ENCODE results near the gene ABCA2. TPM values are rescaled to one million over a fixed set of nuclear protein-coding genes. Genes with fewer than 3 reads are reported as not detected.
A peak's percentile ranks its signal among the peaks of the same experiment; 100 is the strongest.

Gene ABCA2
- total and polyA plus RNA-seq, 2 donors, result 11.1 to 30.8 TPM

DNA sequence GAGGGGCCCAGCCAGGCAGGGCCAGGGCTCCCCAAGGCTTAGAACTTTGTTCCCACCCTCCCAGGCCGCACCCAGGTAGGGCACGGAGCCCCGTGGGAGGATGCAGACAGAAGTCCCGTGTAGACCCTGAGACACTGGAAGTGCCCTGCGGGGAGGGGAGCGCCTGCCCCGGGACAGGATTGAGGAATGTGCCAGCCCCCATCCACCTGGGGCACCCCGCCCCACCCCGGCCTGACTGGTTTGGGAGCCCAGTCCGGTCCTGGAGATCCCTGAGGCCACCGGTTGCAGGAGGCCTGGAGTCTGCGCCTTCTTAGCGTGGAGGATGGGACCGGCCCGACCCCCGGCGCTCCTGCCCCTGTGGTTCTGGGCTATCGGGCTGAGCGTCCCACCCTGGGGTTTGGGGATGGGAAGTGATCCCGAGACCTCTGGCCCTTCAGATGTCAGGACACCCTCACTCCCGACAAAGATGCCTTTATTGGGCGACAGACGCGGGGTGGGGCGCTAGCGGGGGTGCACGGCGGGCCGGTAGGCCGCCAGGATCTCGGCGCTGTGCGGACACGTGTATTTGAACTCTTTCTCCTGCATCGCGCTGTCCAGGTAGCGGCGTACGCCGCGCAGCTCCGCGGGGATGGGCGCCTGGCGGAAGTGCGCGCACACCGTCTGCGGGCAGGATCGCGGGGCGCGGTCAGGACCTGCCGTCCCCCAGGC lies 33.7 kb downstream of the ABCA2 start:
- 67% methylated on average over 54 of the region's 54 CpGs for WGBS
- Histone ChIP-seq H3K36me3 (ENCODE audit: insufficient read depth) (no peaks in the 10 kb centered on the region), H3K27ac (ENCODE audit: low read depth) (no peak overlapping the region), H3K4me1 (ENCODE audit: insufficient read depth) (no peaks in the 10 kb centered on the region), H3K4me3 (ENCODE audit: low read depth, low read length) (no peak overlapping the region)
- DNase-seq (ENCODE audit: extremely low spot score), result no peak

DNA sequence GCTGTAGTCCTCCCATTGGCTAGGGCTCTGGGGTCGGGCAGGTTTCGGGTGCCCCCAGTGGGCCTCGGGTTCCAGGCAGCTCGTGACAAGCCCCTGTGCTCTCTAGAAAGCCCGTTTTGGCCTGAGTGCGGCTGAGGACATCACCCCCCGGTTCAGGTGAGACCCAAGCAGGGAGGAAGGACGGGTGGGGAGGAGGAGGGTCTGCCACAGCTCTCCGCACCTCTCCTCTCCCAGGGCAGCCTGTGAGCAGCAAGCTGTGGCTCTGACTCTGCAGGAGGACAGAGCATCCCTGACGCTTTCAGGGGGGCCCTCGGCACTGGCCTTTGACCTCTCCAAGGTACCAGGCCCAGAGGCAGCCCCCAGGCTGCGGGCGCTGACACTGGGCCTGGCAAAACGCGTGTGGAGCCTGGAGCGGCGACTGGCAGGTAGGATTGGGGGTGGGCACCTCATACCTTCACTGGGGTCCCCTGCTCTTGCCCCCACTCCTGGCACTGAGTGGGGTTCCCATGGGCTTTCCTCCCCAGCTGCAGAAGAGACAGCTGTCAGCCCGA lies 35.1 kb downstream of the ABCA2 start:
- Histone ChIP-seq H3K27ac (ENCODE audit: low read depth) (no peak overlapping the region), H3K4me1 (ENCODE audit: insufficient read depth) (no peaks in the 10 kb centered on the region), H3K36me3 (ENCODE audit: insufficient read depth) (no peaks in the 10 kb centered on the region), H3K4me3 (ENCODE audit: low read depth, low read length) (peak overlapping the region; percentile 75)
- no peak for DNase-seq (ENCODE audit: extremely low spot score)
- 43% methylated on average over 18 of the region's 18 CpGs for WGBS

DNA sequence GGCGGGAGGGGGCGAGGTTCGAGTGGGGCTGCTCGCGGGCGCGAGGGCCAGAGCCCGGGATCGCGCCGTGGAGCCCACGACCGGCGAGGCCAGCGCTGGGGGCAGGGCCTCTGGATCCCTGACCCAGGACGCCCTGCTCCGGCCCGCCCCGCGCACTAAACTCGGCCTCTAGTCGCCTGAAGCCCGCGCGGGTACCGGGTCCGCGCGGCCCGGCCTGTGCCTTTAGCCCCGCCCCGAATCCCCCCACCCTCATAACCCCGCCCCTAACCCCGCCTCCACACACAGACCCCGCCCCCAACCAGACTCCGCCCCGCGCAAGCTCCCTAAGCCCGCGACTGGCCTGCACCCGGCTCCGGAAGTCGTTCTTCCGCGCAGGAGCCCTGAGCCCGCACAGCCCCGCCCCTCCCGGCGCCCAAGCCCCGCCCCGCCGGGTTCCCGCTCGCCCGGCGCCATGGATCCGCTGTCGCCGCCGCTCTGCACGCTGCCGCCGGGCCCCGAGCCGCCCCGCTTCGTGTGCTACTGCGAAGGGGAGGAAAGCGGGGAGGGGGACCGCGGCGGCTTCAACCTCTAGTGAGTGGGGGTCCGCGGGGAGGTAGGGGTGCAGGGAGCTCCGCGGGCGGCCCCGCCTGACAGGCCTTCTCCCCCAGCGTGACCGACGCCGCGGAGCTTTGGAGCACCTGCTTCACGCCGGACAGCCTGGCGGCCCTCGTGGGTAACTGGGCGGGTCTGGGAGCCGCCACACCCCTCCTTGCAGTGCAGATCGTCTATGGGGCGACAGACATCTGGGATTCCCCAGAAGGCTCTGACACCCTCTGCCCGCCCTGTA lies 35.8 kb downstream of the ABCA2 start, which contains the start of gene PAXX:
PAXX (plus strand) TSS at position 430 of the 826 bp plus-strand sequence; CDS start at position 452, 22 bp downstream.
- peak within 1 kb of the TSS; percentile 65 for H3K27ac ChIP-seq (ENCODE audit: low read depth)
- no peaks in the 10 kb centered on the region for H3K36me3 ChIP-seq (ENCODE audit: insufficient read depth)
- no peaks in the 10 kb centered on the region for H3K4me1 ChIP-seq (ENCODE audit: insufficient read depth)
- H3K4me3 ChIP-seq (ENCODE audit: low read depth, low read length), result peak within 1 kb of the TSS; percentile 75
- under 1% methylated on average over 92 of the region's 92 CpGs for WGBS
- DNase-seq (ENCODE audit: extremely low spot score), result peak; percentile 68

DNA sequence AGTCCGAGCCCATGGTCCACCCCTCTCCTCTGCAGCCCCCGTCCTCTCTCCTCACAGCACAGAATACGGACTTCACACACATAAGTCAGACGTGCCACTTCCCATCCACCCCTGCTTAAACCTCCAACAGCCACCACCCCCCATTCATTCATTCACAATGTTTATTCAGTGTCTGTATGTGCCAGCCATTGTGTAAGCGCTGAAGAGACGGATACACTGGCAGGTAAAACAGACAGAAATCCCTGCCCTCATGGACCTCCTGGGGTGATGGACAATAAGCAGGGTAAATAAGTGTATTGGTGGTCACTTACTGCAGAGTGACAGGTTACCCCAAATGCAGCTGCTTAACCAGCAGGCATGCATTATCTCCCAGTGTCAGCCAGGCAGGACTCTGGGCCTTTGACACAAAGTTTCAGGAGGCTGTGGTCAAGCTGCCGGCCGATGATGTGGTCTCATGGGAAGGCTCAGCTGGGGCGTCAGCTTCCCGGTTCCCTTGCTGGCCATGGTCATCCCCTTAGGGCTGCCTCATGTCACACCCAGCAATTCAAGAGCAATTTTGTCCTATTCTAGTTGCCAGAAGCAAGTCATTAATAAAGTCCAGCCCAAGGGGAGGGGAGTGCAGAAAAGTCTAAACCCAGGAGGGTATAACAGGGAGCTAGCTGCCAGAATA lies 37.7 kb downstream of the ABCA2 start:
- H3K4me1 ChIP-seq (ENCODE audit: insufficient read depth), result no peaks in the 10 kb centered on the region
- no peaks in the 10 kb centered on the region for H3K36me3 ChIP-seq (ENCODE audit: insufficient read depth)
- 80% methylated on average over 10 of the region's 10 CpGs for WGBS
- no peak overlapping the region for H3K4me3 ChIP-seq (ENCODE audit: low read depth, low read length)
- H3K27ac ChIP-seq (ENCODE audit: low read depth), result no peak overlapping the region
- DNase-seq (ENCODE audit: extremely low spot score), result no peak

DNA sequence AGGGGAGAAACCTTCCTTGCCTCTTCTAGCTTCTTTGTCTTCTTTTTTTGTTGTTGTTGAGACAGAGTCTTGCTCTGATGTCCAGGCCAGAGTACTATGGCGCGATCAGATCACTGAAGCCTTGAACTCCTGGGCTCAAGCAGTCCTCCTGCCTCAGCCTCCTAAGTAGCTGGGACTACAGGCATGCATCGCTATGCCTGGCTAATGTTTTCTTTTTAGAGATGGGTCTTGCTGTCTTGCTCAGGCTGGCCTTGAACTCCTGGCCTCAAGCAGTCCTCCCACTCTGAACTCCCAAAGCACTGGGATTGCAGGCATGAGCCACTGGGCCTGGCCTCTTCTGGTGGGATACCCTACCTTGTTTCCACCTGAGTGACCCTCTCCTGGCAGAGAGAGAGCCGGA lies 39.2 kb downstream of the ABCA2 start:
- DNase-seq (ENCODE audit: extremely low spot score), result no peak
- Histone ChIP-seq H3K36me3 (ENCODE audit: insufficient read depth) (no peaks in the 10 kb centered on the region), H3K4me3 (ENCODE audit: low read depth, low read length) (no peak overlapping the region), H3K27ac (ENCODE audit: low read depth) (no peak overlapping the region), H3K4me1 (ENCODE audit: insufficient read depth) (no peaks in the 10 kb centered on the region)
- 93% methylated on average over 4 of the region's 4 CpGs for WGBS

DNA sequence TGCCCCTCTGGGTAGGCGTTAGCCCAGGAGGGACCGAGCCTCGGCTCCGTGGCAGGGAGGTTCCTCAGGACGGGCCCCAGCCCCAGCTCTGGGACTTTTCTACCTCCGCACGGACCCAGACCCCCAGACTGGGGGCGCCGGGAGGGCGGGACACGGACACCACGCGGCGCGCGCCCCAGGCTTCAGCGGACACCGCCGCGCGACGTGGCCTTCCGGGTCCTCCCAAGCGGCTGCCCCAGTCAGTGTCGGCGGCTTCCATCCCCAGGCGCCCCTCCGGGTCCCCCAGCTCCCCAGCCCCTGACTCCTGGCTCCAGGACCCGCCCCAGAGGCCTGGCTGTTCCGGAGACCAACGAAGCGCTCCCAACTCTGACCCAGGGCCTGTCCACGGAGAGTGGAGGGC lies 42.2 kb downstream of the ABCA2 start:
- 16% methylated on average over 33 of the region's 33 CpGs for WGBS
- Histone ChIP-seq H3K4me3 (ENCODE audit: low read depth, low read length) (no peak overlapping the region), H3K4me1 (ENCODE audit: insufficient read depth) (no peaks in the 10 kb centered on the region), H3K36me3 (ENCODE audit: insufficient read depth) (no peaks in the 10 kb centered on the region), H3K27ac (ENCODE audit: low read depth) (no peak overlapping the region)
- DNase-seq (ENCODE audit: extremely low spot score), result no peak

DNA sequence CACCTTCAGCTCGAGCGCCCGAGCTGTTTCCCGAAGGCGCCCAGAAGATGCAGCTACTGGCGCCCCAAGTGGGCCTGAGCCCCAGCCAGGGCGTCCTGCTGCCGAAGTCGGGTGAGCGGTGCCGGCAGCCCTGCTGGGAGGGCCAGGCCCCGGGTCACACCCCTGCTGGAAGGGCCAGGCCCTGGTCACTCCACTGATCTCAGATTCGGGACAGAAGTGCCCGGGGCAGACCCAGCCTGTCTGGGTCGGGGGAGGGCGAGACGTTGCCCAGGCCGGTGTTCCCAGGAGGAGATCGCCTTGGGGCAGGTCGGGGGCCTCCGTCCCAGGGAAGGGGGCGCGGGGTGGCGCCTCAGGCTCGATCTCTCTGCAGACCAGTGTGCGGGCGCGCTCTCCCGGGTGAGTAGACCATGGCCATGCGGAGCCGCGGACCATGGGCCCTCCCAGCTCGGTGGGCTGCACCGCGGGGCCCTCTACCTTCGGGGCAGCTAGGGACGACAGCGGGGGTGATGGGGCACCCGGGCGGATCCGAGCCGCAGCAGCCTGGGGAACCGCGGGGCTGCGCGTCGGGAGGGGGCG lies 42.9 kb downstream of the ABCA2 start:
- Histone ChIP-seq H3K36me3 (ENCODE audit: insufficient read depth) (no peaks in the 10 kb centered on the region), H3K27ac (ENCODE audit: low read depth) (no peak overlapping the region), H3K4me1 (ENCODE audit: insufficient read depth) (no peaks in the 10 kb centered on the region), H3K4me3 (ENCODE audit: low read depth, low read length) (no peak overlapping the region)
- WGBS, result 10% methylated on average over 48 of the region's 48 CpGs
- DNase-seq (ENCODE audit: extremely low spot score), result no peak

DNA sequence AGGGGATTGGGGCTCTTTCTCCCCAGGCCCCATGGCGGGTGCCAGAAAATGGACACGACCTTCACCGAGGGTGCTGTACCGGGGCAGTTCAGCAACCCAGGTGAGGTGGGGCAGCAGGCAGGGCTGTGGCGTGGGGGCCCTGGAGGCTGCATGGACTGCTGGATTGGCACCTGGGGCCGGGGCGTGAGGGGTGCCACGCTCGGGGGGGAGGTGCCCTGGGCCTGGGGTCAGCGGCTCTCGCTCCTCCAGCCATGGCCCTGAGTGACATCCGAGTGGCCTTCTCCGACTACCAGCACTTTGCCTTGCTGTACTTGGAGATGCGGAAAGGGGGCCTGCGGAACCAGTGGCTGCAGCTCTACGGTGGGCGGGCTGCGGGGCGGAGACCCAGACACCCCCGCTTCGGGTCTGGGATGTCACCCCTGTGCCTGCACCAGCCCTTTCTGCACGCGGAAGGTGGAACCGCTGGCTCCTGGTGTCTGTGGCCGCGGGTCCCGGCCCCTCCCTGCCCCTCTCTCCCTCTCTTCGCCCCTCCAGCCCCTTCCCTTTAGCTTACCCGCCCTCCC lies 43.5 kb downstream of the ABCA2 start:
- no peak overlapping the region for H3K4me3 ChIP-seq (ENCODE audit: low read depth, low read length)
- H3K4me1 ChIP-seq (ENCODE audit: insufficient read depth), result no peaks in the 10 kb centered on the region
- H3K36me3 ChIP-seq (ENCODE audit: insufficient read depth), result no peaks in the 10 kb centered on the region
- no peak for DNase-seq (ENCODE audit: extremely low spot score)
- H3K27ac ChIP-seq (ENCODE audit: low read depth), result no peak overlapping the region
- 49% methylated on average over 29 of the region's 29 CpGs for WGBS

DNA sequence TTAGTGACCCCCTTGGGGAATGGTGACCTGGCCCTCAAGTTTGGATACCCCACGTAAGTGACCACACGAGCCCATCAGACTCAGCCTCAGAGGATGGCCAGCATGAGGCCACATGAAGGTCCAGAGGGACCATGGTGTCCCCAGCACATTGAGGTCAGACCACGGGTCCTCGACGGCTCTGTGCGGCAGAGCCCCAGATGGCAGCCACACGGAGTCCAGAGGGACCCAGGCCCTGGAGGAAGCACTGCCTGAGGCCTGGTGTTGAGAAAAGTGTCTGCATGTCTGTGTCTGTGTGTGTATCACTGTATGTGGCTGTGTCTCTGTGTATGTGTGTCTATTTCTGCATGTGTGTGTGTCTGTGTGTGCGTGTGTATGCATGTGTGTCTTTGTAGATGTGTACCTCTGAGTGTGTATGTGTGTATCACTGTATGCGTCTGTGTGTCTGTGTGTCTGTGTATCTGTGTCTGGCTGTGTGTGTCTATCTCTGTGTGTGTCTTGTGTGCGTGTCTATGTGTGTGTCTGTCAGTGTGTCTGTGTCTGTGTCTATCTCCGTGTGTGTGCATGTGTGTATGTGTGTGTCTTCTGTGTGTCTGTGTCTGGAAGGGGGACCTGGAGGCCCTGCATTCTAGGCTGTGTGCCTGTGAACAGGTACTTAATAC lies 44.3 kb downstream of the ABCA2 start:
- Histone ChIP-seq H3K4me1 (ENCODE audit: insufficient read depth) (no peaks in the 10 kb centered on the region), H3K4me3 (ENCODE audit: low read depth, low read length) (no peak overlapping the region), H3K36me3 (ENCODE audit: insufficient read depth) (no peaks in the 10 kb centered on the region), H3K27ac (ENCODE audit: low read depth) (no peak overlapping the region)
- 81% methylated on average over 11 of the region's 11 CpGs for WGBS
- DNase-seq (ENCODE audit: extremely low spot score), result no peak

DNA sequence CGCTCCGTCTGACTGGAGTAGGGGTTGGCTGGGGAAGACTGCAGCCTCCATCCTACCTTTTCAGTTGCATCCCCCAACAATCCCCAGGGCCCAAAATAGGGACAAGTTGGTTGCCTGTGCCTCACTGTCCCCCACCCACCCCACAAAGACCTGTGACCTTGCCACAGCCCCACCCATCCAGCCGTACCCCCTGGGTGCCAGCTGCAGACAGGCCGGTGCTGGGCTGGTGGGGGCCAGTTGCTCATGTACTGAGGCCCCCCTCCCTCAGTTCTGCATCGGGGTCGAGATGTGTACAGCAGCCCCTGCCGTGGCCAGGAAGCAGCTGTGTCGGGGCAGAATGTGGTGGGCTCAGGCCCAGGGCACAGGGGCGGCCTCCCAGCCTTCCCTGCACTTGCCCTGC lies 44.9 kb downstream of the ABCA2 start:
- no peak overlapping the region for H3K27ac ChIP-seq (ENCODE audit: low read depth)
- DNase-seq (ENCODE audit: extremely low spot score), result no peak
- no peak overlapping the region for H3K4me3 ChIP-seq (ENCODE audit: low read depth, low read length)
- H3K36me3 ChIP-seq (ENCODE audit: insufficient read depth), result no peaks in the 10 kb centered on the region
- WGBS, result 87% methylated on average over 9 of the region's 9 CpGs
- H3K4me1 ChIP-seq (ENCODE audit: insufficient read depth), result no peaks in the 10 kb centered on the region

DNA sequence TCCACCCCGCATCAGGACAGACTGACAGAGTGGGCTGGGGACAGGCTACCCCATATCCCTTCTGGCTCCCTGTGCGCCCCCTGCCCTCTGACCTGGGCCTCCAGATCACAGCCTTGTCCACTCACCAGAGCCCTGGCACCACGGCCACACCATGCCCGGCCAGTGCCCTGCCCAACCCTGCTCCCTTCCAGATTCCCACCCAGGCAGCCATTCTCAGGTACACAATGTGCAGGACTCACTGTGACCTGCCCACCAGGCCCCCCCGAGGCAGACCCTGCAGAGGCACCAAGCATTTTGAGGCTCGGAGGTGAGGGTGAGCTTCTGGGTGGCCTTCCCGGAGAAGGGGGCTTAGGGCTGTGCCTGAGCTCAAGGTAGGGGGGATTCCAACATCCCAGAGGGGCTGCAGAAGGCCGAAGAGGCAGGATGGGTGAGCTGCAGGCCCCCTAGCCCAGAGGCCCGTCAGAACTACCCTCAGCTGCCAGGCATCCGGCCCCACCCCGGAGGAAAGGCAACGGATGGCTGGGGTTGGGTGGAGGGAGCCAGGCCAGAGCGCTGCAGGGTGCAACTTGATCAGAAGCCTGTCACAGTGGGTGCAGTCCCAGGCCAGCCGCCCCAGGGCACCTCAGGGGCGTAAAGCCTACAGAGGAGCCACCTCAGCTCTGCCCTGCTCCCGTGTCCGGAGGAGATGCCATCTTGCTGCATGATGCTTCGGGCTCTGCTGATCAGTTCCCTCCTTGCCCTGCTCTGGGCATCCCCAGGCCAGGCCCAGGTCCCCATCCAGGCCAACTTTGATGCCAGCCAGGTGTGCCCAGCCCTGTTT lies 45.6 kb downstream of the ABCA2 start, which contains the start of gene LCNL1:
LCNL1 (plus strand) TSS at position 762 of the 820 bp plus-strand sequence. CDS start 594 bp downstream, outside the sequence.
- 82% methylated on average over 18 of the region's 18 CpGs for WGBS
- no peak for DNase-seq (ENCODE audit: extremely low spot score)
- no peaks in the 10 kb centered on the region for H3K4me1 ChIP-seq (ENCODE audit: insufficient read depth)
- no peak within 1 kb of the TSS for H3K27ac ChIP-seq (ENCODE audit: low read depth)
- H3K4me3 ChIP-seq (ENCODE audit: low read depth, low read length), result no peak within 1 kb of the TSS
- no peaks in the 10 kb centered on the region for H3K36me3 ChIP-seq (ENCODE audit: insufficient read depth)

All from urinary bladder (tissue), 4 donors.